ENCODE data around the gene TNFRSF8.
"Not testable (repeated sequence)": the region's sequence is repeated elsewhere in the genome, so short reads cannot be mapped to it uniquely, and the experiment has no call there.

The TNFRSF8 gene

GRCh38 chr1:12039164-12039525 lies 24.0 kb upstream of the TNFRSF8 start:
- no peak for DNase-seq

- DNase-seq, result not testable (repeated sequence)
Observed at GRCh38 chr1:12039824-12040456, 23.2 kb upstream of the TNFRSF8 start.

GRCh38 chr1:12040457-12041051 lies 22.5 kb upstream of the TNFRSF8 start:
- no peak for DNase-seq

- DNase-seq, result not testable (repeated sequence)
Observed at GRCh38 chr1:12044187-12044877, 18.8 kb upstream of the TNFRSF8 start.

GRCh38 chr1:12046749-12047119 lies 16.4 kb upstream of the TNFRSF8 start:
- no peak for DNase-seq

- DNase-seq, result peak in 2 of 4 experiments; percentile 25 to 44
Observed at GRCh38 chr1:12047120-12047876, 15.8 kb upstream of the TNFRSF8 start.

- no peak for DNase-seq
Observed at GRCh38 chr1:12048372-12048771, 14.7 kb upstream of the TNFRSF8 start.

- DNase-seq, result no peak
Observed at GRCh38 chr1:12049616-12050015, 13.5 kb upstream of the TNFRSF8 start.

GRCh38 chr1:12051361-12051760 lies 11.7 kb upstream of the TNFRSF8 start:
- DNase-seq, result no peak

- peak in 1 of 4 experiments; percentile 26 for DNase-seq
Observed at GRCh38 chr1:12052008-12052573, 11.0 kb upstream of the TNFRSF8 start.

- DNase-seq, result no peak
Observed at GRCh38 chr1:12052997-12053686, 10.0 kb upstream of the TNFRSF8 start.

GRCh38 chr1:12053752-12054548 lies 9.2 kb upstream of the TNFRSF8 start:
- DNase-seq, result no peak

- DNase-seq, result no peak
Observed at GRCh38 chr1:12055259-12055658, 7.8 kb upstream of the TNFRSF8 start.

GRCh38 chr1:12056331-12056841 lies 6.7 kb upstream of the TNFRSF8 start:
- DNase-seq, result no peak

- DNase-seq, result no peak
Observed at GRCh38 chr1:12057382-12057781, 5.7 kb upstream of the TNFRSF8 start.

GRCh38 chr1:12057940-12058687 lies 5.0 kb upstream of the TNFRSF8 start:
- no peak for DNase-seq

GRCh38 chr1:12059226-12059625 lies 3.9 kb upstream of the TNFRSF8 start:
- no peak for DNase-seq

GRCh38 chr1:12059722-12060464 lies 3.2 kb upstream of the TNFRSF8 start:
- no peak for DNase-seq

- no peak for DNase-seq
Observed at GRCh38 chr1:12060500-12060899, 2.6 kb upstream of the TNFRSF8 start.

Data from activated CD4-positive, CD25-positive, alpha-beta regulatory T cell (primary cell).